ENCODE data around the gene GGA3.
"Not testable (repeated sequence)": the region's sequence is repeated elsewhere in the genome, so short reads cannot be mapped to it uniquely, and the experiment has no call there.

GGA3 gene

GRCh38 chr17:75300280-75300679 is 38.9 kb upstream of the GGA3 start:
- no peak for DNase-seq (ENCODE audit: extremely low spot score)
- ChIA-PET POLR2A (interaction anchor here (1.1 kb wide), 1 partner anchor 11 kb away, joined by 7 read pairs; the partner anchor contains the start of gene SLC25A19), CTCF (interaction anchor here (0.6 kb wide), 2 partner anchors 99 to 118 kb away, joined by 5 to 7 read pairs; no protein-coding TSS in a partner anchor)
- TF ChIP-seq CTBP1 (IDR thresholded peaks at IDR 0.05; ENCODE audit: borderline replicate concordance), result no peak
- TF ChIP-seq HDGF (IDR thresholded peaks at IDR 0.05; ENCODE audit: borderline replicate concordance), result no peak
- no peak for TF ChIP-seq L3MBTL2 (conservative IDR thresholded peaks at IDR 0.05)
- TF ChIP-seq LEF1 (IDR thresholded peaks at IDR 0.05; ENCODE audit: borderline replicate concordance), result no peak
- TF ChIP-seq TARDBP (IDR thresholded peaks at IDR 0.05), result no peak
- TF ChIP-seq SP1 (IDR thresholded peaks at IDR 0.05), result no peak
- TF ChIP-seq FOXA1 (IDR thresholded peaks at IDR 0.05), result no peak

- POLR2A ChIA-PET, result no interaction called here
- CTCF ChIA-PET, result interaction anchor here (0.6 to 0.8 kb wide), 2 partner anchors 21 to 27 kb away, joined by 3 read pairs; no protein-coding TSS in a partner anchor
- no peak for TF ChIP-seq HDGF (IDR thresholded peaks at IDR 0.05; ENCODE audit: borderline replicate concordance)
- TF ChIP-seq CTBP1 (IDR thresholded peaks at IDR 0.05; ENCODE audit: borderline replicate concordance), result no peak
- TF ChIP-seq ZNF384 (IDR thresholded peaks at IDR 0.05), result no peak
- TF ChIP-seq SUZ12 (IDR thresholded peaks at IDR 0.05), result no peak
- no peak for TF ChIP-seq ARNT (IDR thresholded peaks at IDR 0.05)
- TF ChIP-seq TARDBP (IDR thresholded peaks at IDR 0.05), result no peak
- no peak for TF ChIP-seq SP1 (IDR thresholded peaks at IDR 0.05)
- TF ChIP-seq LEF1 (IDR thresholded peaks at IDR 0.05; ENCODE audit: borderline replicate concordance), result no peak
- no peak for DNase-seq (ENCODE audit: extremely low spot score)
These were observed 34.1 kb upstream of the GGA3 start for GRCh38 chr17:75295201-75296158.

- CTCF ChIA-PET, result interaction anchor here (0.6 to 1.9 kb wide), 2 partner anchors 22 to 272 kb away, joined by 3 to 5 read pairs; partner anchors contain the start of gene MIF4GD
- POLR2A ChIA-PET, result interaction anchor here (2.0 kb wide), 1 partner anchor 22 kb away, joined by 8 read pairs; the partner anchor contains the start of gene MIF4GD
- TF ChIP-seq ZNF384 (IDR thresholded peaks at IDR 0.05), result 0 out of 2 replicates have a peak, but pooled peaks have one; percentile 31
- DNase-seq (ENCODE audit: extremely low spot score), result not testable (repeated sequence)
These were observed 31.5 kb upstream of the GGA3 start for GRCh38 chr17:75292810-75293448.

GRCh38 chr17:75289832-75290337 is 28.5 kb upstream of the GGA3 start:
- DNase-seq (ENCODE audit: extremely low spot score), result no peak
- CTCF ChIA-PET, result interaction anchor here (0.8 to 2.9 kb wide), 8 partner anchors 15 to 329 kb away, joined by 3 to 28 read pairs (median 3); partner anchors contain the start of gene MIF4GD
- POLR2A ChIA-PET, result interaction anchor here (0.6 to 3.8 kb wide), 38 partner anchors 8 to 235 kb away, joined by 3 to 82 read pairs (median 5); partner anchors contain the start of genes ARMC7, GGA3, GRB2 and LLGL2
- TF ChIP-seq SUZ12 (IDR thresholded peaks at IDR 0.05), result no peak
- no peak for TF ChIP-seq PKNOX1 (IDR thresholded peaks at IDR 0.05)
- TF ChIP-seq SP1 (IDR thresholded peaks at IDR 0.05), result no peak
- no peak for TF ChIP-seq BHLHE40 (IDR thresholded peaks at IDR 0.05; ENCODE audit: borderline replicate concordance)
- TF ChIP-seq HDGF (IDR thresholded peaks at IDR 0.05; ENCODE audit: borderline replicate concordance), result no peak
- no peak for TF ChIP-seq FOXM1 (IDR thresholded peaks at IDR 0.05; ENCODE audit: borderline replicate concordance)
- no peak for TF ChIP-seq TARDBP (IDR thresholded peaks at IDR 0.05)
- TF ChIP-seq L3MBTL2 (conservative IDR thresholded peaks at IDR 0.05), result no peak
- no peak for TF ChIP-seq FOXK2 (IDR thresholded peaks at IDR 0.05)
- TF ChIP-seq ZNF384 (IDR thresholded peaks at IDR 0.05), result no peak
- TF ChIP-seq ELF4 (IDR thresholded peaks at IDR 0.05), result no peak
- no peak for TF ChIP-seq FOXA1 (IDR thresholded peaks at IDR 0.05)
- no peak for TF ChIP-seq ARNT (IDR thresholded peaks at IDR 0.05)
- no peak for TF ChIP-seq CTBP1 (IDR thresholded peaks at IDR 0.05; ENCODE audit: borderline replicate concordance)
- TF ChIP-seq NFRKB (IDR thresholded peaks at IDR 0.05), result no peak
- no peak for TF ChIP-seq LEF1 (IDR thresholded peaks at IDR 0.05; ENCODE audit: borderline replicate concordance)

- CTCF ChIA-PET, result interaction anchor here (0.6 to 2.9 kb wide), 13 partner anchors 16 to 1671 kb away, joined by 3 to 28 read pairs (median 4); partner anchors contain the start of gene MIF4GD
- TF ChIP-seq PKNOX1 (IDR thresholded peaks at IDR 0.05) (peak; percentile 99), FOXA1 (IDR thresholded peaks at IDR 0.05) (no peak), ZNF384 (IDR thresholded peaks at IDR 0.05) (no peak), L3MBTL2 (conservative IDR thresholded peaks at IDR 0.05) (peak; percentile 76), FOXM1 (IDR thresholded peaks at IDR 0.05; ENCODE audit: borderline replicate concordance) (no peak), ELF4 (IDR thresholded peaks at IDR 0.05) (0 out of 2 replicates have a peak, but pooled peaks have one; percentile 59)
- DNase-seq (ENCODE audit: extremely low spot score), result peak; percentile 99
- POLR2A ChIA-PET, result interaction anchor here (0.5 to 3.8 kb wide), 43 partner anchors 8 to 416 kb away, joined by 3 to 82 read pairs (median 5); partner anchors contain the start of genes ARMC7, FDXR, GGA3 and GRB2
These were observed 27.9 kb upstream of the GGA3 start, which contains the start of gene SLC25A19 for GRCh38 chr17:75289115-75289831. SLC25A19 (minus strand) TSS chr17:75289433; CDS start chr17:75286764, 2,669 bp downstream.

Measured in HEK293T (cell line).